Activated naive CD4-positive, alpha-beta T cell treated with anti-CD3 and anti-CD28 coated beads, Interleukin-2, amount 50 U/mL, for 24 hours (primary cell): ENCODE measurements around the gene CAPZB.
"Not testable (repeated sequence)": the region's sequence is repeated elsewhere in the genome, so short reads cannot be mapped to it uniquely, and the experiment has no call there.

ENCODE experiments used
- H3K27ac Mint-ChIP-seq: one replicate; pipeline ENCODE4 v1.8.0; 2021; ENCODE audit warnings: mild to moderate bottlenecking, mixed read lengths
- H3K27me3 Mint-ChIP-seq: one replicate; pipeline ENCODE4 v1.8.0; 2021; ENCODE audit warnings: mixed read lengths
- H3K36me3 Mint-ChIP-seq: one replicate; pipeline ENCODE4 v1.8.0; 2021; ENCODE audit warnings: mixed read lengths
- H3K4me1 Mint-ChIP-seq: one replicate; pipeline ENCODE4 v1.8.0; 2021; ENCODE audit warnings: mixed read lengths
- H3K4me3 Mint-ChIP-seq: one replicate; pipeline ENCODE4 v1.8.0; 2021; ENCODE audit warnings: mild to moderate bottlenecking, mixed read lengths
- H3K9me3 Mint-ChIP-seq: one replicate; pipeline ENCODE4 v1.8.0; 2021; ENCODE audit warnings: mixed read lengths

CAPZB gene

DNA sequence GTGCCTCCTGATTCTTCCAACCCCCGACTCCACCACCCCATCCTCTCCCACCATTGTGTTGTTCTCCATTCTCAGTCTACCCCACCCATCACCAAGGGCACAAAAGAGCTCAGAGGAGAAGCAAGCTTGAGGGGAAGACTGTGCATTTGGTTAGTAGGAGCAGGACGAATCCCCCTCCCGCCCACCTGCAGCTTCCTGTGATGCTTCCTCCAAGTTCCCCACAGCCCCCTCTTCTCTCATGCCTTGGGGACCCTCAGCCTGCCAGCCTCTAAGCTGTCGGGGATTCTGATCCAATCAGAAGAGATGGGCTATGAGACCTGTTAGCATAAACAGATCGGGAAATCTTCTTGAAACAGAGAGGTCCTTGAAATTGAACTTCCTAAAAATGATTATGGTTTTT, 22.2 kb upstream of the CAPZB start:
- no peaks in the 10 kb centered on the region for H3K9me3 Mint-ChIP-seq
- peaks cover 10% of the 10 kb centered on the region for H3K4me1 Mint-ChIP-seq
- no peak overlapping the region for H3K27ac Mint-ChIP-seq
- H3K36me3 Mint-ChIP-seq, result no peaks in the 10 kb centered on the region
- H3K4me3 Mint-ChIP-seq, result no peak overlapping the region
- peaks cover 1% of the 10 kb centered on the region for H3K27me3 Mint-ChIP-seq

- no peak overlapping the region for H3K4me3 Mint-ChIP-seq
- H3K27me3 Mint-ChIP-seq, result peaks cover 1% of the 10 kb centered on the region
- peaks cover 10% of the 10 kb centered on the region for H3K4me1 Mint-ChIP-seq
- no peak overlapping the region for H3K27ac Mint-ChIP-seq
- H3K9me3 Mint-ChIP-seq, result no peaks in the 10 kb centered on the region
- H3K36me3 Mint-ChIP-seq, result no peaks in the 10 kb centered on the region
Measured at GRCh38 chr1:19505693-19506457, 20.5 kb upstream of the CAPZB start.

GRCh38 chr1:19504796-19505692, 19.7 kb upstream of the CAPZB start:
- H3K9me3 Mint-ChIP-seq, result no peaks in the 10 kb centered on the region
- H3K36me3 Mint-ChIP-seq, result no peaks in the 10 kb centered on the region
- H3K27me3 Mint-ChIP-seq, result peaks cover 1% of the 10 kb centered on the region
- H3K4me3 Mint-ChIP-seq, result no peak overlapping the region
- peaks cover 10% of the 10 kb centered on the region for H3K4me1 Mint-ChIP-seq
- H3K27ac Mint-ChIP-seq, result no peak overlapping the region

- H3K36me3 Mint-ChIP-seq, H3K9me3 Mint-ChIP-seq, H3K27ac Mint-ChIP-seq, H3K4me3 Mint-ChIP-seq, H3K4me1 Mint-ChIP-seq, H3K27me3 Mint-ChIP-seq: not testable (repeated sequence)
Measured at GRCh38 chr1:19502284-19502683, 16.9 kb upstream of the CAPZB start.

GRCh38 chr1:19499887-19500286, 14.5 kb upstream of the CAPZB start:
- not testable (repeated sequence) for H3K9me3 Mint-ChIP-seq, H3K4me3 Mint-ChIP-seq, H3K27me3 Mint-ChIP-seq, H3K27ac Mint-ChIP-seq, H3K36me3 Mint-ChIP-seq
- H3K4me1 Mint-ChIP-seq, result peaks cover 13% of the 10 kb centered on the region

GRCh38 chr1:19497443-19497842, 12.1 kb upstream of the CAPZB start:
- H3K36me3 Mint-ChIP-seq, H3K27ac Mint-ChIP-seq, H3K4me3 Mint-ChIP-seq, H3K9me3 Mint-ChIP-seq, H3K27me3 Mint-ChIP-seq: not testable (repeated sequence)
- H3K4me1 Mint-ChIP-seq, result peaks cover 18% of the 10 kb centered on the region

GRCh38 chr1:19496527-19496874, 11.2 kb upstream of the CAPZB start:
- Mint-ChIP-seq H3K27ac (no peak overlapping the region), H3K4me1 (peaks cover 26% of the 10 kb centered on the region), H3K36me3 (no peaks in the 10 kb centered on the region), H3K27me3 (no peaks in the 10 kb centered on the region), H3K9me3 (peaks cover 4% of the 10 kb centered on the region), H3K4me3 (no peak overlapping the region)

GRCh38 chr1:19495799-19496526, 10.6 kb upstream of the CAPZB start:
- H3K27me3 Mint-ChIP-seq, result no peaks in the 10 kb centered on the region
- peak overlapping the region; percentile 63 for H3K27ac Mint-ChIP-seq
- H3K4me3 Mint-ChIP-seq, result no peak overlapping the region
- H3K36me3 Mint-ChIP-seq, result peaks cover under 1% of the 10 kb centered on the region
- peaks cover 4% of the 10 kb centered on the region for H3K9me3 Mint-ChIP-seq
- peaks cover 31% of the 10 kb centered on the region for H3K4me1 Mint-ChIP-seq

DNA sequence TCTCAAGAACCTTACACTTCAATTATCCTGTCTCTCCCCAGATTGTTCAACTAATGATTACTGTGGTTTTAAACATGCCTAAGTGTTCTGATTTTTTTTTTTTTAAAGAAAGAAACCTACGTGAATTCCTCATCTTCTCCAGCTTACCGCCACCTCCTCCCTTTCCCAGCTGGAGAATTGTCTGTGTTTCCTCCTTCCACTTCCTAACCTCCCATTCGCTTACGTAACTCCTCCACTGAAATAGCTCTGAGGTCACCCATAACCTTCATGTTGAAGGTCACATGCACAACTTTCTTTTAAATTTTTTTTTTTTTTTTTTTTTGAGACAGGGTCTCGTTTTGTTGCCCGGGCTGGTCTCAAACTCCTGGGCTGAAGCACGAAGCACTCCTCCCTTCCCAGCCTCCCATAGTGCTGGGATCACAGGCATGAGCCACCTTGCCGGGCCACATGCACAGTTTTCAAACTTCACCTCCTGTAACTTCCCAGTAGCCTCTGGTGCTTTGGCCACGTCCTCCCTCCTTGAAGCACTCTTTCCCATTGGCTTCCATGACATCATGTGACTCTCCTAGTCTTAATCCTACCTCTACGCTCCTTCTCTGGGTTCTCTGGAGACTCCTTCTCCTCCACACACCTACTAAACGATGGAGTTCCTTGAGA, 9.8 kb upstream of the CAPZB start:
- H3K27me3 Mint-ChIP-seq, result no peaks in the 10 kb centered on the region
- H3K36me3 Mint-ChIP-seq, result peaks cover 2% of the 10 kb centered on the region
- peaks cover 4% of the 10 kb centered on the region for H3K9me3 Mint-ChIP-seq
- no peak overlapping the region for H3K4me3 Mint-ChIP-seq
- H3K27ac Mint-ChIP-seq, result peak overlapping the region; percentile 63
- H3K4me1 Mint-ChIP-seq, result peaks cover 35% of the 10 kb centered on the region

- Mint-ChIP-seq H3K9me3 (no peaks in the 10 kb centered on the region), H3K4me3 (no peak overlapping the region), H3K36me3 (peaks cover 2% of the 10 kb centered on the region), H3K4me1 (peaks cover 43% of the 10 kb centered on the region), H3K27ac (no peak overlapping the region), H3K27me3 (no peaks in the 10 kb centered on the region)
Measured at GRCh38 chr1:19493547-19493946, 8.2 kb upstream of the CAPZB start.

- H3K27me3 Mint-ChIP-seq, result no peaks in the 10 kb centered on the region
- no peak overlapping the region for H3K4me3 Mint-ChIP-seq
- H3K27ac Mint-ChIP-seq, result no peak overlapping the region
- H3K9me3 Mint-ChIP-seq, result no peaks in the 10 kb centered on the region
- H3K4me1 Mint-ChIP-seq, result peaks cover 52% of the 10 kb centered on the region
- peaks cover 2% of the 10 kb centered on the region for H3K36me3 Mint-ChIP-seq
Measured at GRCh38 chr1:19489996-19490395, 4.7 kb upstream of the CAPZB start.

- H3K27ac Mint-ChIP-seq, result peak overlapping the region; percentile 85
Measured at GRCh38 chr1:19488136-19488535, 2.8 kb upstream of the CAPZB start.

GRCh38 chr1:19484798-19485361, 459 bp downstream of the CAPZB start:
- no peaks in the 10 kb centered on the region for H3K9me3 Mint-ChIP-seq
- H3K27ac Mint-ChIP-seq, result peak overlapping the region; percentile 87
- no peaks in the 10 kb centered on the region for H3K27me3 Mint-ChIP-seq
- peaks cover 68% of the 10 kb centered on the region for H3K4me1 Mint-ChIP-seq
- H3K36me3 Mint-ChIP-seq, result peaks cover 1% of the 10 kb centered on the region
- H3K4me3 Mint-ChIP-seq, result peak overlapping the region; percentile 92

More at GRCh38 chr1:19488136-19488535, 2.8 kb upstream of the CAPZB start:
- Mint-ChIP-seq H3K36me3 (peaks cover 3% of the 10 kb centered on the region), H3K4me1 (peaks cover 60% of the 10 kb centered on the region), H3K9me3 (no peaks in the 10 kb centered on the region), H3K4me3 (no peak overlapping the region), H3K27me3 (no peaks in the 10 kb centered on the region)

- Mint-ChIP-seq H3K9me3 (no peaks in the 10 kb centered on the region), H3K4me3 (peak overlapping the region; percentile 92), H3K27me3 (no peaks in the 10 kb centered on the region), H3K4me1 (peaks cover 72% of the 10 kb centered on the region), H3K36me3 (peaks cover 1% of the 10 kb centered on the region), H3K27ac (peak overlapping the region; percentile 87)
Measured at GRCh38 chr1:19484338-19484797, 971 bp downstream of the CAPZB start.

DNA sequence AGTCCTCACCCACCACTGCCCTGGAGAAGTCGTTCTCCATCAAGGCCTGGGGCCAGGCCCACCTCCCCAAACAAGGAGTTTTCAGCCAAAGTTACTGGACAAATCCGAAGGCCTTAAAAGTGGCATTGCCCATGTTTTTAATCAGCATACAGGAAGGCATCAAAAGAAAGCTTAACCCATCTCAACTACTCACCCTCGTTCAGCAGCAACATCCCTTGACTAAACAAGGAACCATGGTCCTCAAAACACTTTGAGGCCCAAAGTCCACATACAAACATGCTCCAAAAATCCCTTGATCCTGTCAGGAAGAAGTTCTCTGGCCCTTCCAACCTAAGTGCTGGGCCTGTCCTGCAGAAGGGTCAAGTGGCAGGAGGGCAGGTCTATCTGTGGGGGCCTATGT, 1.6 kb downstream of the CAPZB start:
- H3K36me3 Mint-ChIP-seq, result peaks cover 1% of the 10 kb centered on the region
- peak overlapping the region; percentile 66 for H3K27ac Mint-ChIP-seq
- peak overlapping the region; percentile 92 for H3K4me3 Mint-ChIP-seq
- no peaks in the 10 kb centered on the region for H3K27me3 Mint-ChIP-seq
- peaks cover 75% of the 10 kb centered on the region for H3K4me1 Mint-ChIP-seq
- H3K9me3 Mint-ChIP-seq, result no peaks in the 10 kb centered on the region
